ENCODE results near the gene MDH1. TPM values are rescaled to one million over a fixed set of nuclear protein-coding genes. Genes with fewer than 3 reads are reported as not detected.

The MDH1 gene
- total RNA-seq, 3 donors from 2014 or later (not counting 1 experiment from before 2014, with no cell fraction given), result 62.0 to 85.3 (median 71.3) TPM

GRCh38 chr2:63631501-63631900, 42.7 kb downstream of the MDH1 start:
- Histone ChIP-seq H3K27me3 (ENCODE audit: control insufficient read depth, insufficient read depth, low read length) (no peaks in the 10 kb centered on the region), H3K4me3 (ENCODE audit: low read length) (no peak overlapping the region), H3K27ac (ENCODE audit: low read length) (no peak overlapping the region), H3K36me3 (ENCODE audit: control insufficient read depth, insufficient read depth, low read length) (no peaks in the 10 kb centered on the region), H3K9me3 (ENCODE audit: control insufficient read depth, insufficient read depth, low read length) (peaks cover 6% of the 10 kb centered on the region), H3K4me1 (ENCODE audit: control insufficient read depth, insufficient read depth, low read length) (no peaks in the 10 kb centered on the region)
- DNase-seq (no peak), ATAC-seq (no peak)
- H3K4me3 Mint-ChIP-seq, result no peak overlapping the region
- peaks cover 13 to 16% of the 10 kb centered on the region in 2 donors for H3K9me3 Mint-ChIP-seq
- WGBS (ENCODE audit: insufficient coverage), result no CpG with 5 or more reads among the region's 1 CpG
- H3K27me3 Mint-ChIP-seq (ENCODE audit: low read depth in 2 of 2), result peaks cover 4 to 21% of the 10 kb centered on the region in 2 donors
- no peaks in the 10 kb centered on the region for H3K4me1 Mint-ChIP-seq
- intact Hi-C loops (cut with micrococcal nuclease), result no loop called here
- no peak overlapping the region for H3K27ac Mint-ChIP-seq
- peaks cover 24% of the 10 kb centered on the region for H3K36me3 Mint-ChIP-seq
- TF ChIP-seq CTCF (IDR thresholded peaks at IDR 0.05), result no peak

DNA sequence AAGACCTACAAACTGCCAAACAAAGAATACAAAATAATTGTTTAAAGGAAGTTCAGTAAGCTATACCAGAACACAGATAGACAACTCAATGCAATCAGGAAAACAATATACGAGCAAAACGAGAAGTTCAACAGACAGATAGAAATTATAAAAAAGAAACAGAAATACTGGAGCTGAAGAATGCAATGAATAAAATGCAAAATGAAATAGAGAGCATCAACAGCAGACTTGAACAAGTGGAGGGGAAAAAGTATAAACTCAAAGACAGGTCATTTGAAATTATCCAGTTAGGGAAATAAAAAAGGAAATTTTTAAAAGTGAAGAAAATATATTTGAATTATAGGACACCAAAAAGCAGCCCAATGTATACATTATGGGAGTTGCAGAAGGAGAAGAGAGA, 43.6 kb downstream of the MDH1 start:
- Mint-ChIP-seq H3K9me3 (peaks cover 13 to 16% of the 10 kb centered on the region in 2 donors), H3K36me3 (peaks cover 24% of the 10 kb centered on the region), H3K27me3 (ENCODE audit: low read depth in 2 of 2) (peaks cover 4 to 21% of the 10 kb centered on the region in 2 donors), H3K4me1 (no peaks in the 10 kb centered on the region), H3K27ac (no peak overlapping the region), H3K4me3 (no peak overlapping the region)
- TF ChIP-seq CTCF (IDR thresholded peaks at IDR 0.05), result no peak
- H3K27me3 ChIP-seq (ENCODE audit: control insufficient read depth, insufficient read depth, low read length), result no peaks in the 10 kb centered on the region
- DNase-seq, result no peak
- H3K4me3 ChIP-seq (ENCODE audit: low read length), result no peak overlapping the region
- H3K27ac ChIP-seq (ENCODE audit: low read length), result no peak overlapping the region
- ATAC-seq, result no peak
- WGBS (ENCODE audit: insufficient coverage), result no CpG with 5 or more reads among the region's 2 CpGs
- H3K36me3 ChIP-seq (ENCODE audit: control insufficient read depth, insufficient read depth, low read length), result no peaks in the 10 kb centered on the region
- intact Hi-C loops (cut with micrococcal nuclease), result no loop called here
- peaks cover 6% of the 10 kb centered on the region for H3K9me3 ChIP-seq (ENCODE audit: control insufficient read depth, insufficient read depth, low read length)
- H3K4me1 ChIP-seq (ENCODE audit: control insufficient read depth, insufficient read depth, low read length), result no peaks in the 10 kb centered on the region

DNA sequence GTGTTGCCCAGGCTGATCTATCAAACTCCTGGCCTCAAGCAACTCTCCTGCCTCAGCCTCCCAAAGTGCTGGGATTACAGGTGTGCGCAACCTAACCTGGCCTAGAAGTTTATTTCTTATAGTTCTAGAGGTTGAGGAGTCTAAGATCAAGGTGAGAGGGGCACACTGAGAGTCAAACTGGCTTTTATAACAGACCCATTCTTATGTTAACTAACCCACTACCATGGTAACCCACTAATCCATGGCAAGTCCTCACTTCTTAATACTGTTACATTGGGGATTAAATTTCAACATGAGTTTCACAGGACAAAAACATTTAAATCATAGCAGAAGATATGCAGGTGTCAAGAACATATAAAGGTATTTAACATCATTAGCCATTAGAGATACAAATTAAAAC, 50.6 kb downstream of the MDH1 start:
- no peak for DNase-seq
- no peak overlapping the region for H3K27ac ChIP-seq (ENCODE audit: low read length)
- peaks cover 2 to 3% of the 10 kb centered on the region in 2 donors for H3K9me3 Mint-ChIP-seq
- H3K36me3 Mint-ChIP-seq, result peaks cover 5% of the 10 kb centered on the region
- H3K27ac Mint-ChIP-seq, result no peak overlapping the region
- peaks cover 6 to 32% of the 10 kb centered on the region in 2 donors for H3K27me3 Mint-ChIP-seq (ENCODE audit: low read depth in 2 of 2)
- H3K4me3 Mint-ChIP-seq, result no peak overlapping the region
- no peaks in the 10 kb centered on the region for H3K4me1 Mint-ChIP-seq
- H3K27me3 ChIP-seq (ENCODE audit: control insufficient read depth, insufficient read depth, low read length), result no peaks in the 10 kb centered on the region
- intact Hi-C loops (cut with micrococcal nuclease), result no loop called here
- TF ChIP-seq CTCF (IDR thresholded peaks at IDR 0.05), result no peak
- no peaks in the 10 kb centered on the region for H3K9me3 ChIP-seq (ENCODE audit: control insufficient read depth, insufficient read depth, low read length)
- no peaks in the 10 kb centered on the region for H3K4me1 ChIP-seq (ENCODE audit: control insufficient read depth, insufficient read depth, low read length)
- no peak overlapping the region for H3K4me3 ChIP-seq (ENCODE audit: low read length)
- H3K36me3 ChIP-seq (ENCODE audit: control insufficient read depth, insufficient read depth, low read length), result no peaks in the 10 kb centered on the region
- no CpG with 5 or more reads among the region's 1 CpG for WGBS (ENCODE audit: insufficient coverage)
- ATAC-seq, result no peak

GRCh38 chr2:63642946-63643345, 54.2 kb downstream of the MDH1 start:
- H3K27me3 Mint-ChIP-seq (ENCODE audit: low read depth in 2 of 2), result peaks cover 5 to 32% of the 10 kb centered on the region in 2 donors
- Histone ChIP-seq H3K27me3 (ENCODE audit: control insufficient read depth, insufficient read depth, low read length) (no peaks in the 10 kb centered on the region), H3K36me3 (ENCODE audit: control insufficient read depth, insufficient read depth, low read length) (no peaks in the 10 kb centered on the region), H3K4me3 (ENCODE audit: low read length) (no peak overlapping the region), H3K4me1 (ENCODE audit: control insufficient read depth, insufficient read depth, low read length) (no peaks in the 10 kb centered on the region), H3K27ac (ENCODE audit: low read length) (no peak overlapping the region), H3K9me3 (ENCODE audit: control insufficient read depth, insufficient read depth, low read length) (no peaks in the 10 kb centered on the region)
- DNase-seq (no peak), ATAC-seq (no peak)
- intact Hi-C loops (cut with micrococcal nuclease), result no loop called here
- H3K27ac Mint-ChIP-seq, result no peak overlapping the region
- no peak overlapping the region for H3K4me3 Mint-ChIP-seq
- H3K36me3 Mint-ChIP-seq, result no peaks in the 10 kb centered on the region
- peaks cover 0 to 9% of the 10 kb centered on the region in 2 donors for H3K9me3 Mint-ChIP-seq
- WGBS (ENCODE audit: insufficient coverage), result 80% methylated on average over 1 of the region's 1 CpG
- H3K4me1 Mint-ChIP-seq, result no peaks in the 10 kb centered on the region
- no peak for TF ChIP-seq CTCF (IDR thresholded peaks at IDR 0.05)
